Activated CD4-positive, alpha-beta T cell treated with anti-CD3 and anti-CD28 coated beads, Interleukin-10, Interleukin-2, amounts not matched to agents 100 ng/mL and 50 ng/mL, durations not matched to agents 16 hours and 8 hours (primary cell): Measurements from ENCODE around the gene COPS8.

Experiments
- DNase-seq: peaks from one replicate; pipeline ENCODE4 v3.0.0-alpha.2; 2020

COPS8 gene

GRCh38 chr2:237066396-237066795 is 19.3 kb upstream of the COPS8 start:
- no peak for DNase-seq

DNA sequence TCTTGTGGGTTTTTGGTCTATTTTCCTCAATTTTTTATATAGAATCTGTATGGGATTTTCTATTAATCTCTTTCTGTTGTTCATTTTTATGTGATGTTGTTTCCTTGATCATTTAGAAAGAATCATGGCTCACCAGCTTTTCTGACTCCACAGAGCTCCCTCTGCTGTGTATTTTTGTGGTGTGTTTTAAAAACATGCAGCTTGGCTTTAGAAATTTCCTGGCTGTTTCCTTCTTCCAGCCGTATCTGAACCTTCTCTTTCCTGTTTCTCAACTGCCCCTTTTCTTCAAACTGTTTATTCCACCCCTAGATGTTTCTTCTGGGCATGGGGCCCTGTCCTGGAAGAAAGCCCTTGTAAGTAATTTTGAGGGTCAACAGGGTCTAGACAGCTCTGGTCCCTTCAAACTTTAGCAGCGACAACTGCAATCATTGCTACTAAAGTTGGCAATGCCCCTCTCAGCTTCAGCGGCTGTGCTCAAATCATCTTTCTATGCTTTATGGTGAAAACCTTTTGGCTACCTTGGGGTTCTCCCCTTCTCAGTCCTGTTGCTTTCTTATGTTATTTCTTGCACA is 17.6 kb upstream of the COPS8 start:
- no peak for DNase-seq

DNA sequence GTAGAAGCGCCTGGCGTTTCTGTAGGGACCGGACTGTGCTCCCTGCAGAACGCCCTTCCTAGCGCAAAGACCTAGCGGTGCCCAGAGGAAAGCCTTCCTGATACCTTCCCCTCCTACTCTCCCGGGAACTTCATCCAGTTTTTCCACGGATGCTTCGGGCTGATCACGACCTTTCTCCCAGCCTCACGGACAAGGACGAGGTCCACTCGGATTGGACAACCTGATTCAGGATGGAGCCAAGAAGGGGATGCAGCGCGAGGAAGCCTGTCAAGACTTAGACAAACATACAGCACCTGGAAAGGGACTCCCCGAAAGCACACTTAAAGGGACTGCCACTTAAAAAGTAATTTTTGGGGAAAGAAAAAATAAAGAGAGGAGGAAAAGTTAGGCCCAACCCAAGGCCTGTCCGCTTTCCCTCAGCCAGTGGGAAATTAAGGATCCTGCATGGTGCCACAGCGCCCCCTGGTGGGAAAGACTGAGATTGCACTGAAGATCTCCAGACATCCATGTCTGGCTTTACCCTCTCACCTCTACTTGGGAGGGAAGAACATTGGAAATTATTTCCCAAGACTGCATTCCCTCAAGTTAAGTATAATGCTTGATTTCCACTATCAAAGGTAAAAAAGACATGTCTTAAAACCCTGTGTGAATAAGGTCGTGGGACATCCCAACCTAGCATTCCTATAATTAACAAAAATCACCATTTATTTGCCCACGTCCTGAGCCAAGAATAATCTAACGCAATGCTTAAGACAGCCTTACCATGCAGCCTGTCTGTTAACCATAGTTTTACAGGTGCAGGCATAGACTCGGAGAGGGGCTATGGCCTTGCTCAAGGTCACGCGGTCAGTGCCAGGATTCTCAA is 13.4 kb upstream of the COPS8 start:
- peak; percentile 63 for DNase-seq

DNA sequence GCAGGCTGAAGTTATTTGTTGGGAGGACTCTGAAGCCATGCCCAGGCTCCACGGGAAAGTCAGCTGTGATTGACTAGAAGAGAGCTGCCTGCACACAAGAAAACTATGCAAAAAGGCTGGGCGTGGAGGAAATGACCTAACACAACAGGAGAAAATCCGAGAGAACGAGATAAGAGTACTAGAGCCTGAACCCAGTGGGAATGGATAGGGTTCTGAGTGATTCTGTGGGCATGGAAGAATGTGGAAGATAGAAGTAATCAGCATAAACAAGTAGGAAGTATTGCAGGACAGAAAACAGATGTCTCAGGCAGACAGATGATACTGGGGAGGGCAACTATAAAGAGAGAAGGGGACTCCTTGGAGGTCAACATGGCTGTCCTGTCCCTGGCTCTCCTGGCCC is 12.1 kb upstream of the COPS8 start:
- no peak for DNase-seq

GRCh38 chr2:237074211-237074993 is 11.3 kb upstream of the COPS8 start:
- no peak for DNase-seq

DNA sequence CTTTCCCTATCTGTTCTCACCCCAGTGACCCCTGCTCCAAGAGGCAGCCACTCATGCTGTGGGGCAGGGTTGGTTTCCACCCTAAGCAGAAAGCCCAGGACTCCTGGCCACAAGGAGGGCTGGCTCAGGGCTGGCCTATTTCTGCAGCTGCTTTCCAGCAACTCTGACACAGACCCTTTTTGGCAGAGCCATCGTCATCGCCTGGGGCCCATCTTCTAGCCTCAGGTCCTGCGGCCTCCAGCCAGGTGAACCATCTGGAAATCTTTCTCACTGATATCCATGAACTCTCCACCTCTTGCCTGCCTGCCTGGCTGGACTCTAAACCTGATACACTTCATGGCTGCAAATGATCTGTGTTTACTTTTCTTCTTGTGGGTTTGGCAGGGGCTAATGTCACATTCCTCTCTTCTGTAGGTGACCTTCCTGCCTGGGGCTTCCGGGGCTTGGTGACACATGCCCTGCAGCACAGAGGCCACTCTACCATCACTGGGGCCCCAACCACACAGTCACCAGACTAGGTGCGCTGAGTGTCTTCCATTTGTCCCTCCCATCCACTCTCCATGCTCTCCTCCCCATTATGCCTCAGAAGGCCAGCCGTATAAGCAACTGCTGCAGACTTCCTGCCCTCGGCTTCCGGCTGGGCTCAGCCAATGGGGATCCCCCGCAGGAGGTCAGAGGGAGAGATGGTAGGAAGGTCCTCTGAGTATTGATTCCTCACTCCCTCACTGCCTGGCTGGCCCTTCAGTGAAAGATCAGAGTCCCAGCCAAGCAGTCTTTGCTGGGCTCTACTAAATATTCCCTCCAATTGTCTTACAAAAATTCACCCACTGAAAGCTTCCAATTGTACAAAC is 9.7 kb upstream of the COPS8 start:
- DNase-seq = no peak

DNA sequence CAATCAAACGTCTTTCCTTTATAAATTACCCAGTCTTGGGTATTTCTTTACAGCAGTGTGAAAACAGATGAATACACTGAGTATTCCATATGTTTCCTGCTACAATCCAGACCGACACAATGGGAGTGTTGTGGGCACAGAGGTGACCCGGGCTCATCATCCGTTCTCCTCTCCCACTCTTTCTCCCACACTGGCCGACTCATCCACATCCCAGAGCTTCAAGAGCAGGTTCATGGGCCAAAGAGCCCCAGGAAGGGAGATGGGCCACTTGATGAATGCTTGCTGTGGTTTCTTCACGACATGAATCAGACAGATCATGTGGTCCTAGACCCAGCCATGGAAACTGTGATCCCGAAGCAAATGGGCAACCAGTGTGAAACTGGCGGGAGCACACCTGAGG is 4.1 kb upstream of the COPS8 start:
- DNase-seq = no peak

- DNase-seq = no peak
These were observed 2.7 kb upstream of the COPS8 start for GRCh38 chr2:237083026-237083425.

GRCh38 chr2:237084444-237084843 is 1.2 kb upstream of the COPS8 start:
- DNase-seq = no peak

GRCh38 chr2:237090906-237091305 is 5.2 kb downstream of the COPS8 start:
- no peak for DNase-seq

DNA sequence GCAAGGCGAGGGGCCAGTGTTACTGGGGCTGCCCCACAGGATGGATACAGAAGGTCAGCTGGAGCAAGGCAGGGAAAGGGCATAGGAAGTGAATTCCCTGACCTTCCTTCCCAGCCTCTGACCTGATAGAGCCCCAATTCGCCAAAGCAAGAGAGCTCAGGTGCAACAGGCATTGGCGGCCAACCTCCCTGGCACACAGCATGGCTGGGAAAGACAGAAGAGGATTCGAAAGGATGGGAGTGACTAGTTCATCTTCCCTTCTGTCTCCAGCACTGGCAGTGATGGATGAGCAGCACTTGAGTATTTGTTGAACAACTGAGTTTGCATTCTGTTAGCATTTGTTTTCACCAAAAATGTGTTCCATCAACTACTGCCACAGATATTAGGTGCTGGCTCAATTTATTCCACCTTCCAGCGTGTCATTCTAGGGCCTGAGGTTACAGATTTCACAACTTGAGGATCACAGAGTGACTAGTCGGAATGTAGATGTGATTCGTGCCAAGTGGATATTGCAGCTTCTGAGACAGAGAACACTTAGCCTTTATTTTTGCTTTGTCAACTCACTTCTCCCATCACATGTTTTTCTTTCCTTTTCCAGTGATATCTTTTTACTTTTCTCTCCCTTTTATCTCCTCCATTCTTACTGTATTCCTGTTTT is 6.2 kb downstream of the COPS8 start:
- no peak for DNase-seq

DNA sequence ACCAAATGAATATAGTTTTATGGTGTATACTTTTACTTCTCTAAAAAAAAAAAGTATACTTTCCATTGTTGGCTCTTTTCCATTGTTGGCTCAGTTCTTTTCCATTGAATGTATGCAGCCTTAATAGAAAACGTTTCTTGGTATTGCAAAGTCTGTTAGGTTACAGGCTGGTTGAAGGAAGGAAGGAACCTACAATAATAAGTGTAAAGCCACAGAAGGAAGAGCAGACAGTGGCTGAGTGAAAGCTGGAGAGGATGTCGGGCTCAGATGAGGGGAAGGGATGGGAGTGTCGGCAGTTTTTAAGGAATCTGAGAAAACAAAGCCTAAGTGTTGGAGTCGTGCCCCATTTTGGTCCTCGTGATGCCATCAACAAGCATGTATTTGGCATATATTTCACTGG is 6.8 kb downstream of the COPS8 start:
- DNase-seq = no peak

DNA sequence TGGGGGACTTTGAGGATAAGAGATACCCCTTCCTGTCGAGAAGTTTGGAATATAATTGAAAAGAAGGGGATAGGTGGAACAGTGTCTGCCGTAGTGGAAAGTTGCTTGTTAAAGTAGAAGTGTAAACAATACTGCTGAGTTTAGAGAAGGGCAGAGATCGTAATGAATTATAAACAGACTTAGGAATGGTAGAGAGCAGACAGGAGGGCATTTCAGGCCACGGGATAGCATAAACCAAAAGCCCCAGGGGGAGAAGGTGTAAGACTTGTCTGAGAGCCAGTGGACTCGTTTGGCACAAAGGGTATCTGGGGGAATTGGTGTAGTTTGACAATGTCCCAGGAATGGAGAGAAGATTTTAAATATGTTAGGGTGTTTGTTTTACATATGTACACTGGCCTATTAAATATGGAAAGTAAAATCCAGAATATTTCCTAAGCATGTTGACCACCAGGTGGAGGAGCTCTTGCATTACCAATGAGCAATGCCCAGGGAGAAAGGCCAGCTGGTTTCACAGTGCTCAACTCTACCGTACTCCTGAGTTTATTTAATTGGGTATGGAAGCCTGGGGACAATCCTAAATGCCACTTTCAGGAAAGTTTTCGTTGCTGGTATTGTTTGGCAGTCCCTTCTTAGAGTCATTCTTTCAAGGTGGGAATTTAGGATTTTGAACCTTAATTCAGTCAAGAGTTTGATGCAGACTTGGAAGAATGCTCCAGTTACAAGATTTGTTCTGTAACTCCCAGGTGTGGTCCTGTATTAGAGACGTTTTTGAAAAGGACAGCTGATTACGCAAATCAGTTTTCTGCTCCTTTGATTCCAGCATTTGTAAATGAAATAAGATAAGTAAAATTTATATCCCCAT is 7.5 kb downstream of the COPS8 start:
- no peak for DNase-seq

DNA sequence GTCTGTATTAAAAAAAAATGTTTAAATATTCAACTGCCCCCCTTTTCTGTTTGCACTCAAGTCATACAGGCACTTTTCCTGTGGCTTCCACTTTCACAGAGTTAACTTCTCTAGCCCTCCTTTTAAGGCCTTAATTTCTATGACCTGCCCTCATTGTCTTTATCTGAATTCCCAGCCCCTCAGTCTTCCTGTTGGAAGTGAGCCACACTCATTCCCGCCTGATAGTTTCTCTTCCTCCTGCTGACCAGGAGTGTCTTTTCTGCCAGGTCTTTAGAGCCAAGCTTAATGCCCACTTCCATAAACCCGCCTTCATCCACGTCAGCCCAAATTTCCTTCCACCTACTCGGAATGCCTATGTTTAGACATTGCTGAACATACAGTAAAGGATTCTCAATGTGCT is 10.5 kb downstream of the COPS8 start:
- DNase-seq = no peak

- DNase-seq = no peak
These were observed 11.2 kb downstream of the COPS8 start for GRCh38 chr2:237096911-237097310.

- DNase-seq = no peak
These were observed 11.7 kb downstream of the COPS8 start for GRCh38 chr2:237097326-237097910.

GRCh38 chr2:237097911-237098702 is 12.4 kb downstream of the COPS8 start:
- DNase-seq = no peak

DNA sequence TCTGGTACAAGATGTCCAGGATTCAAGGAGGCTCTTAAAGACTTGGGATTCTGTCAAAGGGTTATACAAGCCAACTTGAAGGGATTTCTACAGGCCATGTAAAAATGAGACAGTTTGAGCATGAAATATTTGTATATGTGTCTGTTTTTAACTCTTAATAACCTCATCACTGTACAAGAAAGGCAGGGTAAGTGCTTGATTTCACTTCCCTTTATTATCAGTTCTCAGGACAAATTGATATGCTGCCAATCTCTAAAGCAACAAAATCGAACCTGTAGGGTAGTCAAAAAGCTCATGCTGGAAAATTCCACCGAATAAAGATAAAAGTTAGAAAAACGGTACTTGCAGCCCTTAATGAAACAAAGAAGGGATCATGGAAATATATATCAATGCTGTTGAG is 14.1 kb downstream of the COPS8 start:
- DNase-seq = no peak

GRCh38 chr2:237101118-237101979 is 15.7 kb downstream of the COPS8 start:
- no peak for DNase-seq
